Astrocyte (in vitro differentiated cells and primary cell): ENCODE data around the gene HDAC2. TPM values are rescaled to one million over a fixed set of nuclear protein-coding genes. Genes with fewer than 3 reads are reported as not detected.

Source experiments
- DNase-seq: peaks from one replicate; pipeline ENCODE4 v3.0.0-alpha.2; 2010; ENCODE audit warnings: low read depth
- FAIRE-seq: peaks from 2 replicates; lab custom pipeline; 2011; peaks lifted over from hg19 to GRCh38; lab: Jason Lieb, UNC
- H2AFZ ChIP-seq: 2 replicates; pipeline ENCODE4 v1.6.0; 2012; ENCODE audit warnings: low read depth, low read length, inconsistent platforms
- H3K27ac ChIP-seq: 2 replicates; pipeline ENCODE4 v1.5.1; 2011; ENCODE audit warnings: low read depth, low read length, inconsistent platforms
- H3K27me3 ChIP-seq: 2 replicates; pipeline ENCODE4 v1.6.0; 2011; ENCODE audit warnings: low read length, inconsistent platforms; ENCODE audit not compliant: insufficient read depth
- H3K36me3 ChIP-seq: 2 replicates; pipeline ENCODE4 v1.5.1; 2011; ENCODE audit warnings: low read length, inconsistent platforms; ENCODE audit not compliant: insufficient read depth
- H3K4me1 ChIP-seq: 2 replicates; pipeline ENCODE4 v1.5.1; 2011; ENCODE audit warnings: low read length, inconsistent platforms; ENCODE audit not compliant: insufficient read depth
- H3K4me2 ChIP-seq: 2 replicates; pipeline ENCODE4 v1.6.0; 2012; ENCODE audit warnings: low read length, inconsistent platforms
- H3K4me3 ChIP-seq: 2 replicates; pipeline ENCODE4 v1.5.1; 2011; ENCODE audit warnings: low read depth, mild to moderate bottlenecking, low read length, inconsistent platforms; ENCODE audit not compliant: insufficient read depth
- H3K79me2 ChIP-seq: 2 replicates; pipeline ENCODE4 v1.6.0; 2012; ENCODE audit warnings: mild to moderate bottlenecking, low read length, inconsistent platforms; ENCODE audit not compliant: insufficient read depth
- H3K9ac ChIP-seq: 2 replicates; pipeline ENCODE4 v1.6.0; 2012; ENCODE audit warnings: mild to moderate bottlenecking, low read length, inconsistent platforms
- H3K9me3 ChIP-seq: 2 replicates; pipeline ENCODE4 v1.5.1; 2012; ENCODE audit warnings: low read depth, mild to moderate bottlenecking, low read length, inconsistent platforms; ENCODE audit not compliant: insufficient read depth
- H4K20me1 ChIP-seq: 2 replicates; pipeline ENCODE4 v1.6.0; 2012; ENCODE audit warnings: low read length, inconsistent platforms; ENCODE audit not compliant: insufficient read depth
- H3K27ac Mint-ChIP-seq: one replicate; pipeline ENCODE4 v1.8.0; 2021; ENCODE audit warnings: mild to moderate bottlenecking, mixed read lengths; ENCODE audit not compliant: unreplicated experiment
- H3K27me3 Mint-ChIP-seq: one replicate; pipeline ENCODE4 v1.8.0; 2021; ENCODE audit warnings: low read depth, mixed read lengths; ENCODE audit not compliant: unreplicated experiment
- H3K36me3 Mint-ChIP-seq: one replicate; pipeline ENCODE4 v1.8.0; 2021; ENCODE audit warnings: low read depth, mixed read lengths; ENCODE audit not compliant: unreplicated experiment
- H3K4me1 Mint-ChIP-seq: one replicate; pipeline ENCODE4 v1.8.0; 2021; ENCODE audit warnings: low read depth, mixed read lengths; ENCODE audit not compliant: unreplicated experiment
- H3K4me3 Mint-ChIP-seq: one replicate; pipeline ENCODE4 v1.8.0; 2021; ENCODE audit warnings: mild to moderate bottlenecking, moderate library complexity, mixed read lengths; ENCODE audit not compliant: unreplicated experiment
- H3K9me3 Mint-ChIP-seq: one replicate; pipeline ENCODE4 v1.8.0; 2021; ENCODE audit warnings: mild to moderate bottlenecking, mixed read lengths; ENCODE audit not compliant: unreplicated experiment
- EZH2 ChIP-seq: IDR thresholded peaks from 2 replicates; pipeline ENCODE4 v1.6.1; 2012; ENCODE audit warnings: mild to moderate bottlenecking, low read length, inconsistent platforms; ENCODE audit not compliant: insufficient read depth
- total RNA-seq: library from RNA; stranded (reverse); gene quantifications from 2 replicates; pipeline ENCODE4 v1.2.1, GENCODE V29; 2021
- TF ChIP-seq, protein P1 (sequence below): IDR thresholded peaks from 2 replicates; pipeline ENCODE4 v1.5.1; 2011; ENCODE audit warnings: low read depth, mild to moderate bottlenecking, inconsistent platforms, low read length, moderate library complexity; ENCODE audit not compliant: insufficient read depth

Gene HDAC2
- total RNA-seq, 1 donor from 2014 or later: 179 TPM

DNA sequence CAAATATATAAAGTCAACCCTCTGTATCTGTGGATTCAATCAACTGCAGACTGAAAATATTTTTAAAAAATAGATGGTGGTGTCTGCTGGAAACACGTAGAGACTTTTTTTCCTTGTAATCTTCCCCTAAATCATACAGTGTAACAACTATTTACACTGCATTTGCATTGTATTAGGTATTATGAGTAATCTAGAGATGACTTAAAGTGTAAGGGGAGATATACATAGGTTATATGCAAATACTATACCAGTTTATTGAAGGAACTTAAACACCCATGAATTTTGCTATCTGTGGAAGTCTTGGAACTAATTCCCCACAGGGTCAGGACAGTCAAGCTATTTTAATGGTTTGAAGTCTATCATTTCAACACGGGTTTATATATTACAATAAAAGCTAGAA, 10.2 kb downstream of the HDAC2 start:
- H3K4me3 ChIP-seq: no peak overlapping the region
- H3K79me2 ChIP-seq: peaks cover 99% of the 10 kb centered on the region
- H3K36me3 ChIP-seq: peaks cover 3% of the 10 kb centered on the region
- H3K9me3 ChIP-seq: no peaks in the 10 kb centered on the region
- H3K4me2 ChIP-seq: no peak overlapping the region
- Mint-ChIP-seq H3K4me1 (peaks cover 16% of the 10 kb centered on the region), H3K4me3 (no peak overlapping the region), H3K27ac (no peak overlapping the region), H3K36me3 (no peaks in the 10 kb centered on the region), H3K27me3 (no peaks in the 10 kb centered on the region), H3K9me3 (no peaks in the 10 kb centered on the region)
- TF ChIP-seq, protein P1, sequence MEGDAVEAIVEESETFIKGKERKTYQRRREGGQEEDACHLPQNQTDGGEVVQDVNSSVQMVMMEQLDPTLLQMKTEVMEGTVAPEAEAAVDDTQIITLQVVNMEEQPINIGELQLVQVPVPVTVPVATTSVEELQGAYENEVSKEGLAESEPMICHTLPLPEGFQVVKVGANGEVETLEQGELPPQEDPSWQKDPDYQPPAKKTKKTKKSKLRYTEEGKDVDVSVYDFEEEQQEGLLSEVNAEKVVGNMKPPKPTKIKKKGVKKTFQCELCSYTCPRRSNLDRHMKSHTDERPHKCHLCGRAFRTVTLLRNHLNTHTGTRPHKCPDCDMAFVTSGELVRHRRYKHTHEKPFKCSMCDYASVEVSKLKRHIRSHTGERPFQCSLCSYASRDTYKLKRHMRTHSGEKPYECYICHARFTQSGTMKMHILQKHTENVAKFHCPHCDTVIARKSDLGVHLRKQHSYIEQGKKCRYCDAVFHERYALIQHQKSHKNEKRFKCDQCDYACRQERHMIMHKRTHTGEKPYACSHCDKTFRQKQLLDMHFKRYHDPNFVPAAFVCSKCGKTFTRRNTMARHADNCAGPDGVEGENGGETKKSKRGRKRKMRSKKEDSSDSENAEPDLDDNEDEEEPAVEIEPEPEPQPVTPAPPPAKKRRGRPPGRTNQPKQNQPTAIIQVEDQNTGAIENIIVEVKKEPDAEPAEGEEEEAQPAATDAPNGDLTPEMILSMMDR: no peak
- no peak for TF ChIP-seq EZH2
- no peak overlapping the region for H3K9ac ChIP-seq
- no peak overlapping the region for H3K27ac ChIP-seq
- FAIRE-seq (no peak), DNase-seq (no peak)
- H3K27me3 ChIP-seq: no peaks in the 10 kb centered on the region
- no peak overlapping the region for H2AFZ ChIP-seq
- no peaks in the 10 kb centered on the region for H3K4me1 ChIP-seq
- peaks cover 79% of the 10 kb centered on the region for H4K20me1 ChIP-seq

DNA sequence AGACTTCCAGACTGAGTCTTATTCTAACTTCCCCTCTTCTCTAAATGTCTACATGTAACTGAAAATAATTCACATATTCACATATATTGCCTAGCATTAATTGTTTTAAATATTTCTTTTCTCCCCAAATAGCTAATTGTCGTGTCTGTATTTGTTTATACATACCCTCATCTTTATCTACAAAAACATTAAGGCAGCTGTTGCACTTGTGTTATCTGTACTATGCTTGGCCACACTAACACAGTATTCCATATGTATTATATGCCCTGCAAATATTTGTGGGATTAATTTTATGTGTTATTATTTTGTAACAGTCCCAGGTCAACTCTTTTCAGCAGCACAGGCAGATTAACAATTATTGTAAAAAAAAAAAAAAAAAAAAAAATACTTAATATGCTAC, 11.7 kb downstream of the HDAC2 start:
- no peak overlapping the region for H3K4me2 ChIP-seq
- H2AFZ ChIP-seq: no peak overlapping the region
- TF ChIP-seq, protein P1: no peak
- no peak for TF ChIP-seq EZH2
- peaks cover 68% of the 10 kb centered on the region for H4K20me1 ChIP-seq
- Mint-ChIP-seq H3K27me3 (no peaks in the 10 kb centered on the region), H3K9me3 (no peaks in the 10 kb centered on the region), H3K4me3 (no peak overlapping the region), H3K4me1 (peaks cover 18% of the 10 kb centered on the region), H3K36me3 (no peaks in the 10 kb centered on the region), H3K27ac (no peak overlapping the region)
- no peaks in the 10 kb centered on the region for H3K27me3 ChIP-seq
- no peaks in the 10 kb centered on the region for H3K9me3 ChIP-seq
- DNase-seq (no peak), FAIRE-seq (no peak)
- H3K79me2 ChIP-seq: peaks cover 94% of the 10 kb centered on the region
- H3K27ac ChIP-seq: no peak overlapping the region
- peaks cover 3% of the 10 kb centered on the region for H3K36me3 ChIP-seq
- no peaks in the 10 kb centered on the region for H3K4me1 ChIP-seq
- H3K9ac ChIP-seq: no peak overlapping the region
- H3K4me3 ChIP-seq: no peak overlapping the region

DNA sequence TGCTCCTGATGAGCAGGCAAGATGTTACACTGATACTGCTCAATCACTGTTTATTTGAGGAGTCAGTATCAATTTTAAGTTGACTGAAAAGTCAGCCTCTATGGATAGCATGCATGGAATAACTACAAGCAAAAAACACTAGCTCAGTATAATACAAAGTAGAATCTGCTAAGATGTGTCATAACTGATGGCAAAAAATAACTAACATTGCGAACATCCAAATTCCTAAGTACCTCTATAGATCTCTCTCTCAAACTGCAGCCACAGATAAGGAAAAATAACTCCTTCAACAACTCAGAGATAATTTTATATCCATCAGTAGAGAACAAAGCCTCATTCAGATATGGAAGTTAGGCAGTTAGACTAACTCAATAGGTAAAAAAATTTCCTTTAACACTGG, 16.3 kb downstream of the HDAC2 start:
- Mint-ChIP-seq H3K27me3 (no peaks in the 10 kb centered on the region), H3K9me3 (no peaks in the 10 kb centered on the region), H3K36me3 (peaks cover 5% of the 10 kb centered on the region), H3K27ac (peak overlapping the region; percentile 13), H3K4me1 (peaks cover 22% of the 10 kb centered on the region), H3K4me3 (peak overlapping the region; percentile 5)
- Histone ChIP-seq H3K27me3 (no peaks in the 10 kb centered on the region), H2AFZ (no peak overlapping the region), H3K27ac (no peak overlapping the region), H3K4me2 (no peak overlapping the region), H3K9ac (no peak overlapping the region), H3K4me1 (peaks cover 8% of the 10 kb centered on the region), H3K9me3 (no peaks in the 10 kb centered on the region), H3K4me3 (no peak overlapping the region), H3K79me2 (peaks cover 79% of the 10 kb centered on the region), H3K36me3 (peaks cover 3% of the 10 kb centered on the region), H4K20me1 (peaks cover 32% of the 10 kb centered on the region)
- FAIRE-seq (no peak), DNase-seq (peak; percentile 11)
- TF ChIP-seq, protein P1: no peak
- no peak for TF ChIP-seq EZH2
